ENCODE data around the gene TDRD10.

DNA sequence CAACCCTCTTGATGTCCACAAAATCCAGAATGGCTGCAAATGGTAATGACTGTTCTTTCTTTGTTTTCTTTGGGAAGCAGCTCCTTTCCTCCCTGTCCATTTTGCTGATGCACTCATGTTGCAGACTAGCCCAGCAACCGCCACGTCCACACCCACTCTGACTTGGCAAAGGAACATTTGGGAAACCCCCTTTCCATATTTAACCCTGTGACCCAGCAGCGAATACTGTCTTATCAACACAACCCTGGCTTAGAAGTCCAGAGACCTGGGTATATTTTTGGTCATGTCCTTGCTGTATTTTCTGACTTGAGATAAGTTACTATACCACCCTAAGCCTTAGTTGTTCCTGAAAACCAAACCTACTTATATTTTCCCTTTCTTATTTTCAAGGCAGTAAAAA, 18.3 kb downstream of the TDRD10 start:
- TF ChIP-seq, protein P1, sequence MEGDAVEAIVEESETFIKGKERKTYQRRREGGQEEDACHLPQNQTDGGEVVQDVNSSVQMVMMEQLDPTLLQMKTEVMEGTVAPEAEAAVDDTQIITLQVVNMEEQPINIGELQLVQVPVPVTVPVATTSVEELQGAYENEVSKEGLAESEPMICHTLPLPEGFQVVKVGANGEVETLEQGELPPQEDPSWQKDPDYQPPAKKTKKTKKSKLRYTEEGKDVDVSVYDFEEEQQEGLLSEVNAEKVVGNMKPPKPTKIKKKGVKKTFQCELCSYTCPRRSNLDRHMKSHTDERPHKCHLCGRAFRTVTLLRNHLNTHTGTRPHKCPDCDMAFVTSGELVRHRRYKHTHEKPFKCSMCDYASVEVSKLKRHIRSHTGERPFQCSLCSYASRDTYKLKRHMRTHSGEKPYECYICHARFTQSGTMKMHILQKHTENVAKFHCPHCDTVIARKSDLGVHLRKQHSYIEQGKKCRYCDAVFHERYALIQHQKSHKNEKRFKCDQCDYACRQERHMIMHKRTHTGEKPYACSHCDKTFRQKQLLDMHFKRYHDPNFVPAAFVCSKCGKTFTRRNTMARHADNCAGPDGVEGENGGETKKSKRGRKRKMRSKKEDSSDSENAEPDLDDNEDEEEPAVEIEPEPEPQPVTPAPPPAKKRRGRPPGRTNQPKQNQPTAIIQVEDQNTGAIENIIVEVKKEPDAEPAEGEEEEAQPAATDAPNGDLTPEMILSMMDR (IDR thresholded peaks at IDR 0.05) = no peak
- TF ChIP-seq POLR2AphosphoS5 (IDR thresholded peaks at IDR 0.05) (no peak), EP300 (IDR thresholded peaks at IDR 0.05) (no peak), POLR2A (IDR thresholded peaks at IDR 0.05) (no peak)
